WTC11 (cell line): ENCODE data around the gene GNAT3. TPM values are rescaled to one million over a fixed set of nuclear protein-coding genes. Genes with fewer than 3 reads are reported as not detected.

ENCODE experiments used
- ATAC-seq: fragments of 200-7000 bp; cut with Tn5 transposase; 2 replicates; pipeline ENCODE4 v1.10.0; 2021; ENCODE audit warnings: mild to moderate bottlenecking, moderate library complexity
- CTCF ChIA-PET: fragments of 300-600 bp; sonication (Branson Sonifier 250); formaldehyde crosslinking; loops from one replicate; lab custom pipeline; 2021; ENCODE audit warnings: antibody characterized with exemption; lab: Charles Lee
- POLR2A ChIA-PET: fragments of 350-600 bp; sonication (Branson Sonifier 250); formaldehyde crosslinking; loops from one replicate; lab custom pipeline; 2021; ENCODE audit warnings: antibody characterized with exemption; lab: Charles Lee
- DNase-seq: peaks from one replicate; pipeline ENCODE4 v3.0.0; 2021; ENCODE audit warnings: low spot score
- H3K27ac Mint-ChIP-seq: 2 replicates; pipeline ENCODE4 v1.8.0; 2021; ENCODE audit warnings: mixed read lengths
- H3K27me3 Mint-ChIP-seq: 2 replicates; pipeline ENCODE4 v1.8.0; 2021; ENCODE audit warnings: low read depth, mild to moderate bottlenecking, moderate library complexity, mixed read lengths
- H3K36me3 Mint-ChIP-seq: 2 replicates; pipeline ENCODE4 v1.8.0; 2021; ENCODE audit warnings: mixed read lengths
- H3K4me1 Mint-ChIP-seq: 2 replicates; pipeline ENCODE4 v1.8.0; 2022; ENCODE audit warnings: mixed read lengths
- H3K4me3 Mint-ChIP-seq: 2 replicates; pipeline ENCODE4 v1.8.0; 2021; ENCODE audit warnings: mild to moderate bottlenecking, moderate library complexity, mixed read lengths
- H3K9me3 Mint-ChIP-seq: 2 replicates; pipeline ENCODE4 v1.8.0; 2021; ENCODE audit warnings: mixed read lengths
- CREB1 ChIP-seq: sonication (generic); formaldehyde crosslinking; IDR thresholded peaks from 2 replicates; pipeline ENCODE4 v1.8.0; 2023; ENCODE audit warnings: mild to moderate bottlenecking, missing genetic modification reagents
- EMX1 ChIP-seq: fragments of 250-450 bp; sonication (Bioruptor Pico); IDR thresholded peaks from 2 replicates; pipeline ENCODE4 v1.8.0; 2021; ENCODE audit warnings: mild to moderate bottlenecking
- ETV6 ChIP-seq: sonication (generic); formaldehyde crosslinking; IDR thresholded peaks from 2 replicates; pipeline ENCODE4 v1.8.1; 2022; ENCODE audit warnings: mild to moderate bottlenecking, missing genetic modification reagents
- KAT7 ChIP-seq: sonication (generic); formaldehyde crosslinking; IDR thresholded peaks from 2 replicates; pipeline ENCODE4 v1.8.1; 2023; ENCODE audit warnings: missing genetic modification reagents, mild to moderate bottlenecking, borderline replicate concordance
- MXD4 ChIP-seq: fragments of 250-450 bp; sonication (Bioruptor Pico); IDR thresholded peaks from 2 replicates; pipeline ENCODE4 v1.8.0; 2021; ENCODE audit warnings: mild to moderate bottlenecking, moderate library complexity, borderline replicate concordance
- NFE2L1 ChIP-seq: sonication (generic); formaldehyde crosslinking; IDR thresholded peaks from 2 replicates; pipeline ENCODE4 v1.8.1; 2023; ENCODE audit warnings: missing genetic modification reagents
- NFYB ChIP-seq: sonication (generic); formaldehyde crosslinking; conservative IDR thresholded peaks from 2 replicates; pipeline ENCODE4 v1.8.0; 2022; ENCODE audit warnings: low read depth, missing genetic modification reagents
- OVOL2 ChIP-seq: fragments of 250-450 bp; sonication (Bioruptor Pico); IDR thresholded peaks from 2 replicates; pipeline ENCODE4 v1.9.0; 2021; ENCODE audit warnings: mild to moderate bottlenecking, borderline replicate concordance
- TEAD1 ChIP-seq: sonication (generic); formaldehyde crosslinking; IDR thresholded peaks from 2 replicates; pipeline ENCODE4 v1.8.0; 2022; ENCODE audit warnings: mild to moderate bottlenecking, missing genetic modification reagents
- ZNF121 ChIP-seq: sonication (generic); formaldehyde crosslinking; IDR thresholded peaks from 2 replicates; pipeline ENCODE4 v1.8.0; 2023; ENCODE audit warnings: missing genetic modification reagents
- ZNF219 ChIP-seq: sonication (generic); formaldehyde crosslinking; IDR thresholded peaks from 2 replicates; pipeline ENCODE4 v1.8.0; 2023; ENCODE audit warnings: missing genetic modification reagents, mild to moderate bottlenecking, borderline replicate concordance
- ZNF423 ChIP-seq: fragments of 250-450 bp; sonication (Bioruptor Pico); IDR thresholded peaks from 2 replicates; pipeline ENCODE4 v2.1.2; 2022; ENCODE audit warnings: mild to moderate bottlenecking, moderate library complexity
- ZNF671 ChIP-seq: fragments of 250-450 bp; sonication (Bioruptor Pico); IDR thresholded peaks from 2 replicates; pipeline ENCODE4 v1.8.0; 2021; ENCODE audit warnings: mild to moderate bottlenecking
- total RNA-seq: library from RNA; stranded (reverse); gene quantifications from 3 replicates; pipeline ENCODE4 v1.2.3, GENCODE V29; 2021
- TF ChIP-seq, protein P1 (sequence below): sonication (generic); formaldehyde crosslinking; IDR thresholded peaks from 2 replicates; pipeline ENCODE4 v1.8.0; 2022; ENCODE audit warnings: mild to moderate bottlenecking, missing genetic modification reagents
- TF ChIP-seq, protein P2 (sequence below): fragments of 250-450 bp; sonication (Bioruptor Pico); IDR thresholded peaks from 2 replicates; pipeline ENCODE4 v1.8.0; 2021; ENCODE audit warnings: mild to moderate bottlenecking
- TF ChIP-seq, protein P3 (sequence below): sonication (generic); formaldehyde crosslinking; IDR thresholded peaks from 2 replicates; pipeline ENCODE4 v1.8.0; 2023; ENCODE audit warnings: missing genetic modification reagents
- TF ChIP-seq, protein P4 (sequence below): sonication (generic); formaldehyde crosslinking; IDR thresholded peaks from 2 replicates; pipeline ENCODE4 v1.8.1; 2023; ENCODE audit warnings: mild to moderate bottlenecking, moderate library complexity, missing genetic modification reagents
- TF ChIP-seq, protein P5 (sequence below): sonication (generic); formaldehyde crosslinking; IDR thresholded peaks from 2 replicates; pipeline ENCODE4 v1.8.0; 2022; ENCODE audit warnings: mild to moderate bottlenecking, missing genetic modification reagents
- TF ChIP-seq, protein P6 (sequence below): sonication (generic); formaldehyde crosslinking; IDR thresholded peaks from 2 replicates; pipeline ENCODE4 v1.8.1; 2023; ENCODE audit warnings: mild to moderate bottlenecking, missing genetic modification reagents
- TF ChIP-seq, protein P7 (sequence below): sonication (generic); formaldehyde crosslinking; IDR thresholded peaks from 2 replicates; pipeline ENCODE4 v1.8.0; 2022; ENCODE audit warnings: mild to moderate bottlenecking, missing genetic modification reagents

The GNAT3 gene
- total RNA-seq, 1 experiment from 2014 or later: not detected

DNA sequence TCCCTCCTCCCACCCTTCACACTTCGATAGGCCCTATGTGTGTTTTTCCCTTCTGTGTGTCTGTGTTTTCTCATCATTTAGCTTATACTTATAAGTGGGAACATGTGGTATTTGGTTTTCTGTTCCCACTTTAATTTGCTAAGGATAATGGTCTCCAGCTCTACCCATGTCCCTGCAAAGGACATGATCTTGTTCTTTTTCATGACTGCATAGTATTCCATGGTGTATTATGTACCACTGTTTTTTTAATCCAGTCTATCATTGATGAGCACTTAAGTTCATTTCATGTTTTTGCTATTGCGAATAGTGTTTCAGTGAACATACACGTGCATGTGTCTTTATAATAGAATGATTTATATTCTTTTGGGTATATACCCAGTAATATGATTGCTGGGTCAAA, 46.3 kb upstream of the GNAT3 start:
- no peak overlapping the region for H3K4me3 Mint-ChIP-seq
- peaks cover 21% of the 10 kb centered on the region for H3K36me3 Mint-ChIP-seq
- H3K27me3 Mint-ChIP-seq: no peaks in the 10 kb centered on the region
- no peak overlapping the region for H3K27ac Mint-ChIP-seq
- H3K9me3 Mint-ChIP-seq: peaks cover 43% of the 10 kb centered on the region
- DNase-seq (no peak), ATAC-seq (no peak)
- ChIA-PET CTCF (no interaction called here), POLR2A (no interaction called here)
- H3K4me1 Mint-ChIP-seq: no peaks in the 10 kb centered on the region
- TF ChIP-seq, protein P1, sequence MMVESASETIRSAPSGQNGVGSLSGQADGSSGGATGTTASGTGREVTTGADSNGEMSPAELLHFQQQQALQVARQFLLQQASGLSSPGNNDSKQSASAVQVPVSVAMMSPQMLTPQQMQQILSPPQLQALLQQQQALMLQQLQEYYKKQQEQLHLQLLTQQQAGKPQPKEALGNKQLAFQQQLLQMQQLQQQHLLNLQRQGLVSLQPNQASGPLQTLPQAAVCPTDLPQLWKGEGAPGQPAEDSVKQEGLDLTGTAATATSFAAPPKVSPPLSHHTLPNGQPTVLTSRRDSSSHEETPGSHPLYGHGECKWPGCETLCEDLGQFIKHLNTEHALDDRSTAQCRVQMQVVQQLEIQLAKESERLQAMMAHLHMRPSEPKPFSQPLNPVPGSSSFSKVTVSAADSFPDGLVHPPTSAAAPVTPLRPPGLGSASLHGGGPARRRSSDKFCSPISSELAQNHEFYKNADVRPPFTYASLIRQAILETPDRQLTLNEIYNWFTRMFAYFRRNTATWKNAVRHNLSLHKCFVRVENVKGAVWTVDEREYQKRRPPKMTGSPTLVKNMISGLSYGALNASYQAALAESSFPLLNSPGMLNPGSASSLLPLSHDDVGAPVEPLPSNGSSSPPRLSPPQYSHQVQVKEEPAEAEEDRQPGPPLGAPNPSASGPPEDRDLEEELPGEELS (CRISPR knock-in tag): no peak
- no peak for TF ChIP-seq MXD4
- TF ChIP-seq, protein P2, sequence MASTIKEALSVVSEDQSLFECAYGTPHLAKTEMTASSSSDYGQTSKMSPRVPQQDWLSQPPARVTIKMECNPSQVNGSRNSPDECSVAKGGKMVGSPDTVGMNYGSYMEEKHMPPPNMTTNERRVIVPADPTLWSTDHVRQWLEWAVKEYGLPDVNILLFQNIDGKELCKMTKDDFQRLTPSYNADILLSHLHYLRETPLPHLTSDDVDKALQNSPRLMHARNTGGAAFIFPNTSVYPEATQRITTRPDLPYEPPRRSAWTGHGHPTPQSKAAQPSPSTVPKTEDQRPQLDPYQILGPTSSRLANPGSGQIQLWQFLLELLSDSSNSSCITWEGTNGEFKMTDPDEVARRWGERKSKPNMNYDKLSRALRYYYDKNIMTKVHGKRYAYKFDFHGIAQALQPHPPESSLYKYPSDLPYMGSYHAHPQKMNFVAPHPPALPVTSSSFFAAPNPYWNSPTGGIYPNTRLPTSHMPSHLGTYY: no peak
- TF ChIP-seq, protein P3, sequence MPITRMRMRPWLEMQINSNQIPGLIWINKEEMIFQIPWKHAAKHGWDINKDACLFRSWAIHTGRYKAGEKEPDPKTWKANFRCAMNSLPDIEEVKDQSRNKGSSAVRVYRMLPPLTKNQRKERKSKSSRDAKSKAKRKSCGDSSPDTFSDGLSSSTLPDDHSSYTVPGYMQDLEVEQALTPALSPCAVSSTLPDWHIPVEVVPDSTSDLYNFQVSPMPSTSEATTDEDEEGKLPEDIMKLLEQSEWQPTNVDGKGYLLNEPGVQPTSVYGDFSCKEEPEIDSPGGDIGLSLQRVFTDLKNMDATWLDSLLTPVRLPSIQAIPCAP (CRISPR knock-in tag): no peak
- TF ChIP-seq, protein P4, sequence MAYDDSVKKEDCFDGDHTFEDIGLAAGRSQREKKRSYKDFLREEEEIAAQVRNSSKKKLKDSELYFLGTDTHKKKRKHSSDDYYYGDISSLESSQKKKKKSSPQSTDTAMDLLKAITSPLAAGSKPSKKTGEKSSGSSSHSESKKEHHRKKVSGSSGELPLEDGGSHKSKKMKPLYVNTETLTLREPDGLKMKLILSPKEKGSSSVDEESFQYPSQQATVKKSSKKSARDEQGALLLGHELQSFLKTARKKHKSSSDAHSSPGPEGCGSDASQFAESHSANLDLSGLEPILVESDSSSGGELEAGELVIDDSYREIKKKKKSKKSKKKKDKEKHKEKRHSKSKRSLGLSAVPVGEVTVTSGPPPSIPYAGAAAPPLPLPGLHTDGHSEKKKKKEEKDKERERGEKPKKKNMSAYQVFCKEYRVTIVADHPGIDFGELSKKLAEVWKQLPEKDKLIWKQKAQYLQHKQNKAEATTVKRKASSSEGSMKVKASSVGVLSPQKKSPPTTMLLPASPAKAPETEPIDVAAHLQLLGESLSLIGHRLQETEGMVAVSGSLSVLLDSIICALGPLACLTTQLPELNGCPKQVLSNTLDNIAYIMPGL (CRISPR knock-in tag): no peak

DNA sequence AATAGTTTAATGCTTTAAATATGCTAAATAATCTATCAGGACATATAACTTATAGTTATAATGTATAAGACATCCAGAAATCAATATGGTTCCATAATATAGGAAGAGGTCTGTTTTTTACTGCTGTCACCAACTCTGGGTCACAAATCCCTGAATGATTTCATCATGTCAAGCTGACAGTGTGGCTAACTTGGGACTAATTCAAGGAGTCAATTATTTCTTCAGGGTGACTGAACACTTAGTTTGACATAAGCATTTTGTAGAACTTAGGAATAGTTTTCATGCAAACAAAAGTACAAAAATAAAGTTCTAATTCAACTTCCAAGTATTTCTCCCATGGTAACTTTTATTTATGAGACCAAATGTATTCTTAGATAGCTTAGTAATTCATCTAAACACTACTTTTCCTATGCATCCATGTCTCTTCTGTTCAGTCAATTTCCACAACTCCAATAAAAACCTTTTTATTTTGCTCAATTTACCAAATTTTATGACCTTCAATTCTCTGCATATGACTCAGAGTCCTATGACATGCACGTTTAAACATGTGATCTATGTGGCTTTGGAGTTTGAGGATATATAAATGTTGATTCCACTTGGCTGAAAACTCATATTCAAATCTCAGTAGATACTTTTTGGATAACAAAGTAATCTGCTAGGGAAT, 40.3 kb upstream of the GNAT3 start:
- ATAC-seq (no peak), DNase-seq (no peak)
- CTCF ChIA-PET: no interaction called here
- Mint-ChIP-seq H3K27ac (no peak overlapping the region), H3K4me1 (no peaks in the 10 kb centered on the region), H3K9me3 (no peaks in the 10 kb centered on the region), H3K27me3 (no peaks in the 10 kb centered on the region), H3K4me3 (no peak overlapping the region), H3K36me3 (no peaks in the 10 kb centered on the region)
- POLR2A ChIA-PET: no interaction called here
- no peak for TF ChIP-seq NFYB (CRISPR knock-in tag)
- no peak for TF ChIP-seq TEAD1 (CRISPR knock-in tag)

DNA sequence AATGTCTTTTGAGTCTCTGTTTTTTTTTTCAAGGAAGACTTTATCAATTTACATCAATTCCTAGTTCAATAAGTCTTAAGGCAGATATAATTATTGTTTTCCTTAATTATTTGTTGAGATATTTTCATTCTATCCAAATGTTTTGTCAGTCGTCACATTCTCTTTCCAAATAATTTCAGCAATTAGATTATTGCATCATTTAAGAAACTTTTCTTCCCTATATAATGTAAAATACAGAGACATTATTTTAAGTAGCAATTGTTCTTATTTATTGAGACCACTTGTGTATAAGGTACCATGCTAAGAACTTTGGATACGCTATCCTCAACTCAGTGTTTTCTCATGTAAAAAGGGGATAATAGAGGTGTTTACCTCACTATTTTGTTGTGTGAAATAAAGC, 38.1 kb upstream of the GNAT3 start:
- H3K36me3 Mint-ChIP-seq: no peaks in the 10 kb centered on the region
- ATAC-seq (no peak), DNase-seq (no peak)
- no peaks in the 10 kb centered on the region for H3K4me1 Mint-ChIP-seq
- H3K4me3 Mint-ChIP-seq: no peak overlapping the region
- H3K27me3 Mint-ChIP-seq: no peaks in the 10 kb centered on the region
- H3K27ac Mint-ChIP-seq: no peak overlapping the region
- H3K9me3 Mint-ChIP-seq: peaks cover 17% of the 10 kb centered on the region
- ChIA-PET POLR2A (no interaction called here), CTCF (no interaction called here)
- TF ChIP-seq CREB1 (CRISPR knock-in tag) (no peak), ZNF219 (CRISPR knock-in tag) (no peak), ZNF423 (no peak), EMX1 (CRISPR knock-in tag) (no peak), ZNF121 (no peak)
- TF ChIP-seq, all 79 proteins: peak for 0

DNA sequence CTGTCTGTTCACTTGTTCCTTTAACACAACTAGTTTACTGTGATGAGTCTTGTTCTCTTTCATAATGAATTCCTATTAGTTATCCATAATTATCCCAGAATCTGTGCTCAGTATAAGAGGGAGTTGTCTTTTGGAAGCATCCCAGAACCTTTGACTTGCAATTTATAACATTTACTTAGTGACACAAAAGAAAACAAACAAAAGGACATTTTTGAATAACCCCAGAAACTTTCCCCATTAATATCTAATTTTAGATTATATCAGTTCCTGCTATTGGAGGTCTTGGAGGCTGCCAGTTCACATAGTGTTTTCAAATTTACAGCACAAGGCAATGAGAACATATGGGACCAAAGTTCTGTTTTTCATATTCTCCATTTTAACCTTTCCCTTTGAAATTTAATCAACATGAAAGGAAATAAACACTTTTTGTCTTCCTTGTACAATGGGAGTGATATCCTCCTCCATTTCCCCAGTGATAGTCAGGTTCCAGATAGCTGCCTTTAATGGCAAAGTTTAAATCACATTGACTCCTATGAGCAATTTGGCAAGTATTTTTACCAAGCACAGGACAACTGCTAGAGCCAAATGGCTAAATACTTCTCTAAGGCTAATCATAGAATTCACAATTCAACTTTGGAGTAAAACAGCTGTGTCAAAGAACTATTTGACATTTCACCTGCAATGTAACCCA, 37.1 kb upstream of the GNAT3 start:
- POLR2A ChIA-PET: no interaction called here
- CTCF ChIA-PET: no interaction called here
- H3K4me1 Mint-ChIP-seq: no peaks in the 10 kb centered on the region
- TF ChIP-seq NFE2L1 (no peak), ZNF671 (no peak), OVOL2 (no peak), ETV6 (CRISPR knock-in tag) (no peak), KAT7 (CRISPR knock-in tag) (no peak)
- TF ChIP-seq, protein P5, sequence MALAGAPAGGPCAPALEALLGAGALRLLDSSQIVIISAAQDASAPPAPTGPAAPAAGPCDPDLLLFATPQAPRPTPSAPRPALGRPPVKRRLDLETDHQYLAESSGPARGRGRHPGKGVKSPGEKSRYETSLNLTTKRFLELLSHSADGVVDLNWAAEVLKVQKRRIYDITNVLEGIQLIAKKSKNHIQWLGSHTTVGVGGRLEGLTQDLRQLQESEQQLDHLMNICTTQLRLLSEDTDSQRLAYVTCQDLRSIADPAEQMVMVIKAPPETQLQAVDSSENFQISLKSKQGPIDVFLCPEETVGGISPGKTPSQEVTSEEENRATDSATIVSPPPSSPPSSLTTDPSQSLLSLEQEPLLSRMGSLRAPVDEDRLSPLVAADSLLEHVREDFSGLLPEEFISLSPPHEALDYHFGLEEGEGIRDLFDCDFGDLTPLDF (CRISPR knock-in tag): no peak
- TF ChIP-seq, protein P6, sequence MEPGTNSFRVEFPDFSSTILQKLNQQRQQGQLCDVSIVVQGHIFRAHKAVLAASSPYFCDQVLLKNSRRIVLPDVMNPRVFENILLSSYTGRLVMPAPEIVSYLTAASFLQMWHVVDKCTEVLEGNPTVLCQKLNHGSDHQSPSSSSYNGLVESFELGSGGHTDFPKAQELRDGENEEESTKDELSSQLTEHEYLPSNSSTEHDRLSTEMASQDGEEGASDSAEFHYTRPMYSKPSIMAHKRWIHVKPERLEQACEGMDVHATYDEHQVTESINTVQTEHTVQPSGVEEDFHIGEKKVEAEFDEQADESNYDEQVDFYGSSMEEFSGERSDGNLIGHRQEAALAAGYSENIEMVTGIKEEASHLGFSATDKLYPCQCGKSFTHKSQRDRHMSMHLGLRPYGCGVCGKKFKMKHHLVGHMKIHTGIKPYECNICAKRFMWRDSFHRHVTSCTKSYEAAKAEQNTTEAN (CRISPR knock-in tag): no peak
- TF ChIP-seq, protein P7, sequence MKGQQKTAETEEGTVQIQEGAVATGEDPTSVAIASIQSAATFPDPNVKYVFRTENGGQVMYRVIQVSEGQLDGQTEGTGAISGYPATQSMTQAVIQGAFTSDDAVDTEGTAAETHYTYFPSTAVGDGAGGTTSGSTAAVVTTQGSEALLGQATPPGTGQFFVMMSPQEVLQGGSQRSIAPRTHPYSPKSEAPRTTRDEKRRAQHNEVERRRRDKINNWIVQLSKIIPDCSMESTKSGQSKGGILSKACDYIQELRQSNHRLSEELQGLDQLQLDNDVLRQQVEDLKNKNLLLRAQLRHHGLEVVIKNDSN: no peak
- H3K27ac Mint-ChIP-seq: no peak overlapping the region
- peaks cover 27% of the 10 kb centered on the region for H3K9me3 Mint-ChIP-seq
- no peak for ATAC-seq
- DNase-seq: no peak
- peaks cover 8% of the 10 kb centered on the region; the same call in 1 of the 2 replicates for H3K36me3 Mint-ChIP-seq
- H3K27me3 Mint-ChIP-seq: no peaks in the 10 kb centered on the region
- H3K4me3 Mint-ChIP-seq: no peak overlapping the region
